NT2/D1 (cell line): ENCODE results near the gene ELAVL2.

ENCODE experiments used
- DNase-seq: peaks from one replicate; pipeline ENCODE4 v3.0.0-alpha.2; 2011; ENCODE audit warnings: low read depth, low spot score
- H3K27me3 ChIP-seq: 2 replicates; pipeline ENCODE4 v1.6.0; 2011; ENCODE audit warnings: mild to moderate bottlenecking; ENCODE audit not compliant: insufficient read length, insufficient read depth
- H3K36me3 ChIP-seq: 2 replicates; pipeline ENCODE4 v1.6.1; 2011; ENCODE audit warnings: mild to moderate bottlenecking, low read length, mixed read lengths; ENCODE audit not compliant: insufficient read depth, insufficient read length
- H3K4me1 ChIP-seq: 2 replicates; pipeline ENCODE4 v1.5.1; 2011; ENCODE audit not compliant: insufficient read depth, insufficient read length
- H3K4me3 ChIP-seq: 2 replicates; pipeline ENCODE4 v1.5.1; 2011; ENCODE audit warnings: low read depth; ENCODE audit not compliant: insufficient read length
- H3K9ac ChIP-seq: 2 replicates; pipeline ENCODE4 v1.6.0; 2011; ENCODE audit warnings: low read depth; ENCODE audit not compliant: insufficient read length
- H3K9me3 ChIP-seq: 2 replicates; pipeline ENCODE4 v1.5.1; 2011; ENCODE audit warnings: mild to moderate bottlenecking, low read length; ENCODE audit not compliant: insufficient read depth
- SUZ12 ChIP-seq: IDR thresholded peaks from 2 replicates; pipeline ENCODE4 v1.6.1; 2011; ENCODE audit not compliant: insufficient read length, insufficient read depth; ENCODE audit errors: extremely low read depth
- YY1 ChIP-seq: IDR thresholded peaks from 2 replicates; pipeline ENCODE4 v1.6.1; 2011; ENCODE audit not compliant: insufficient read length, insufficient read depth
- ZNF274 ChIP-seq: IDR thresholded peaks from 2 replicates; pipeline ENCODE4 v1.6.1; 2011; ENCODE audit warnings: mild to moderate bottlenecking, low read depth, low read length

Gene ELAVL2

GRCh38 chr9:23702311-23702922 is 123.6 kb downstream of the ELAVL2 start:
- DNase-seq: no peak
- Histone ChIP-seq H3K4me1 (no peaks in the 10 kb centered on the region), H3K36me3 (peaks cover 2% of the 10 kb centered on the region), H3K4me3 (no peak overlapping the region), H3K9me3 (no peaks in the 10 kb centered on the region), H3K27me3 (no peaks in the 10 kb centered on the region), H3K9ac (no peak overlapping the region)
- TF ChIP-seq YY1 (no peak), ZNF274 (no peak), SUZ12 (no peak)

- no peaks in the 10 kb centered on the region for H3K9me3 ChIP-seq
- TF ChIP-seq ZNF274 (no peak), YY1 (no peak), SUZ12 (no peak)
- no peaks in the 10 kb centered on the region for H3K4me1 ChIP-seq
These were observed 124.7 kb downstream of the ELAVL2 start for GRCh38 chr9:23701291-23701690.

GRCh38 chr9:23700359-23700758 is 125.7 kb downstream of the ELAVL2 start:
- no peaks in the 10 kb centered on the region for H3K9me3 ChIP-seq
- no peaks in the 10 kb centered on the region for H3K27me3 ChIP-seq
- TF ChIP-seq YY1 (no peak), SUZ12 (no peak), ZNF274 (no peak)
- no peak for DNase-seq
- peaks cover 2% of the 10 kb centered on the region for H3K36me3 ChIP-seq
- no peak overlapping the region for H3K9ac ChIP-seq
- no peak overlapping the region for H3K4me3 ChIP-seq
- no peaks in the 10 kb centered on the region for H3K4me1 ChIP-seq

More at GRCh38 chr9:23701291-23701690, 124.7 kb downstream of the ELAVL2 start:
- Histone ChIP-seq H3K27me3 (no peaks in the 10 kb centered on the region), H3K9ac (no peak overlapping the region), H3K4me3 (no peak overlapping the region), H3K36me3 (peaks cover 2% of the 10 kb centered on the region)
- no peak for DNase-seq

GRCh38 chr9:23698161-23698560 is 127.9 kb downstream of the ELAVL2 start:
- no peak for TF ChIP-seq YY1
- Histone ChIP-seq H3K9me3 (no peaks in the 10 kb centered on the region), H3K4me1 (no peaks in the 10 kb centered on the region), H3K36me3 (peaks cover 2% of the 10 kb centered on the region), H3K27me3 (no peaks in the 10 kb centered on the region), H3K9ac (no peak overlapping the region), H3K4me3 (no peak overlapping the region)
- DNase-seq: no peak

GRCh38 chr9:23695572-23695971 is 130.5 kb downstream of the ELAVL2 start:
- Histone ChIP-seq H3K9me3 (no peaks in the 10 kb centered on the region), H3K4me1 (no peaks in the 10 kb centered on the region), H3K4me3 (no peak overlapping the region), H3K27me3 (no peaks in the 10 kb centered on the region), H3K9ac (no peak overlapping the region), H3K36me3 (no peaks in the 10 kb centered on the region)
- no peak for DNase-seq
- no peak for TF ChIP-seq YY1
- no peak for TF ChIP-seq SUZ12
- no peak for TF ChIP-seq ZNF274

- H3K36me3 ChIP-seq: no peaks in the 10 kb centered on the region
- no peaks in the 10 kb centered on the region for H3K27me3 ChIP-seq
- DNase-seq: no peak
- H3K9me3 ChIP-seq: no peaks in the 10 kb centered on the region
- no peak overlapping the region for H3K4me3 ChIP-seq
- no peak overlapping the region for H3K9ac ChIP-seq
- H3K4me1 ChIP-seq: no peaks in the 10 kb centered on the region
- TF ChIP-seq SUZ12 (no peak), YY1 (no peak), ZNF274 (no peak)
These were observed 132.7 kb downstream of the ELAVL2 start for GRCh38 chr9:23693374-23693773.

- H3K9ac ChIP-seq: no peak overlapping the region
- H3K36me3 ChIP-seq: no peaks in the 10 kb centered on the region
- no peaks in the 10 kb centered on the region for H3K4me1 ChIP-seq
- DNase-seq: no peak
- TF ChIP-seq ZNF274 (no peak), YY1 (no peak), SUZ12 (no peak)
- H3K4me3 ChIP-seq: no peak overlapping the region
- H3K27me3 ChIP-seq: no peaks in the 10 kb centered on the region
- H3K9me3 ChIP-seq: no peaks in the 10 kb centered on the region
These were observed 139.1 kb downstream of the ELAVL2 start for GRCh38 chr9:23686896-23687295.

- DNase-seq: peak; percentile 18
- TF ChIP-seq SUZ12 (no peak), YY1 (no peak), ZNF274 (no peak)
- no peaks in the 10 kb centered on the region for H3K27me3 ChIP-seq
- no peak overlapping the region for H3K9ac ChIP-seq
- H3K9me3 ChIP-seq: no peaks in the 10 kb centered on the region
- H3K4me1 ChIP-seq: no peaks in the 10 kb centered on the region
- H3K36me3 ChIP-seq: no peaks in the 10 kb centered on the region
- no peak overlapping the region for H3K4me3 ChIP-seq
These were observed 139.8 kb downstream of the ELAVL2 start for GRCh38 chr9:23686257-23686656.
